LoVo (cell line): Measurements from ENCODE around the gene MOXD1.

Experiments
- DNase-seq: peaks from one replicate; pipeline ENCODE4 v3.0.0-alpha.2; 2016; ENCODE audit warnings: low spot score

Gene MOXD1

DNA sequence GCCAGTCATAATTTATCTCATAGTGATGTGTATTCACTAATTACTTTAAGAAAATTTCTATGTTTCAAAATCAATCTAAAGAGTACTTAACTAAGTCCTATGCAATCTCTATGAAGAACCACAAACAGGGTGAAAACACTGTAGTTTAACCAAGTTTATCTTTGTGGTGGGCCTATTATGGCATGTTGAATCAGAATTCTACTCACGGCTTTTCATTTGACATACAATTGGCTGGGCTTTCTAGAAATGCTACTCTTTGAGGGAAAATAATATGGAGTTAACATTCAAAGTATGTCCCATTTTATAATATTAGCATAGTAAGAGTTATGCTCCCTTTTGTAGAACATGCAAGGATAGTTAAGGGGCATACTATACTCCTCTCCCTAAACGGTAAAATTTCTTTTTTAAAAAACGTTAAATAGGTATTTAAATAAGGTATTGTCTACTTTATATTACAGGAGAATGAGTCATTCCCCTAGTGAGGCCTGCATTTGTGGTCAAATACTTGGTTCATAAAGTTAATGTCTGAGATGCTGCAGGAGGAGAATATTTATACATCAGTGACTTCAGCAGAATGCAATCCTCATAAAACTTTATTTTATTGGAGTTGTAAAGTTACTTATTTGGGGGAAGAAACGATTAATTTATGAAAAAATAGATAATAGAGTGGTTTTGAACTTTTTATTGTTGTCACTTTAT is 1.8 kb downstream of the MOXD1 start:
- peak; percentile 38 for DNase-seq

DNA sequence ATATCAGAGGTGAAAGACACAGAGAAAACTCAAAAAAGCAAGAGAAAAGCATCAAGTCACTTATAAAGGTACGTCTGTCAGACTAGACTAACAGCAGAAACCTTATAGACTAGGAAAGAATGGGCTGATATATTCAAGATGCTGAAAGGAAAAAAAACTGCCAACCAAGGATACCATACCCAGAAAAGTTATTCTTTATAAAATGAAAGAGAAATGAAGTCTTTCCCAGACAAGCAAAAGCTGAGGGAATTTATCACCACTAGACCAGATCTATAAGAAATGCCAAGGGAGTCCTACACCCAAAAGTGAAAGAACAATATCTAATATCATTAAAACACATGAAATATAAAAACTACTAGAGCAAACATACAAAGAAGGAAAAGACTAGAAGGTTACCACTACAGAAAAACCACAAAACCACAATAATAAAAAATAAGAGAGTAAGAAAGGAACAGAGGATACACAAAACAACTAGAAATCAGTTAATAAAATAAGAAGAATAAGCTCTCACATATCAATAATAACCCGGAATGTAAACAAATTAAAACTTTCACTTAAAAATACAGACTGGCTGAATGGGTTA is 6.2 kb downstream of the MOXD1 start:
- DNase-seq = no peak

GRCh38 chr6:132392792-132393191 is 8.5 kb downstream of the MOXD1 start:
- DNase-seq = no peak

DNA sequence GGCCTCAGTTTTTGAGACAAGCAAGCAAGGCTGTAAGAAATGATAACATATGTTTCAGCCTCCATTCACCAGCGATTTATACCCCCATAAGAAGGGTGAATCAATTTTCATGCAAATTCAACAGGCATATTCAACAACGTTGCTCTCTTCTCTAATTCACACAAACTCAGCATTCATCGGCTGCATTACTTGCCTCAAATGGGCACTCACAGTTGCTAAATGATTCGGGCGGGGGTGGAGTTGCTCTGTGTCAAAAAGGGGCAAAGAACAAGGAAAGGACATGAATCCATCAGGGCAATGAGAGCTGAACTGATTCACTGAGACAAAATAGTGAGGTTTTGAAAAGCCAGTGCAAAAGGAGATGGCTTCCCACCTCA is 9.0 kb downstream of the MOXD1 start:
- DNase-seq = no peak

- DNase-seq = no peak
Measured at GRCh38 chr6:132391391-132392269, 9.6 kb downstream of the MOXD1 start.

DNA sequence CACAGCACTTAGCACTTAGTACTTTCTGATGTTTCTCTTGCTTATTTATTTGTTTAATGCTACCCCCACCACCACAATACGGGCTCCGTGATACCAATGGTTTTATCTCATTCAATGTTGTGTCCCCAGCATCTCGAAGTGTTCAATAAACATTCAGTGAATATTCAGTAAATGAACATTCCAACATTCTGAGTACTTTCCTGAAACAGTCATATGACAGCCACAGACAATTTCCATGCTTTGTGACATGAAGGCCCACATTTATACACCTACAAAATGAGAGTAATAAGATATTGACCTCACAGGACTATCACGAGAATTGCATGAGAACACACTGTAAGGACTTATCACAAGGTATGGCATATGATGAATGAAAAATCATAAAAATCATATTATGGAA is 10.8 kb downstream of the MOXD1 start:
- no peak for DNase-seq

DNA sequence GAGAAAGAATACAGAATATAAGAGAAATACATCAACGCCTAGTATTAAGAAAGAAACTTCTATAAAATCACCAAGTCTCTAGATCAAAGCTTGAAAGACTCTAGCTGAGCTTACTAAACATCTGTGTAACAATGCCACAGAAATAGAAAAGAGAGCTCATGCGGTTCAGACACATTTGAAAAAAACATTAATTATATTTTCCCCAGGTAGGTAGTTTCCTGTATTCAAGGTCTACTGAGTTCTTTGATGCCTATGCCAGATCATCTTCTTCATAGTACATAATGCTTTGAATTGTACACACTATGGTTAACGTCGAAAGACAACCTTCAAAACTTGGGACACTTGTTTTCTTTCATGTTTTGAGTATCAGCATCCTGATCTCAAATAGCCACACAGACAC is 11.3 kb downstream of the MOXD1 start:
- DNase-seq = no peak

DNA sequence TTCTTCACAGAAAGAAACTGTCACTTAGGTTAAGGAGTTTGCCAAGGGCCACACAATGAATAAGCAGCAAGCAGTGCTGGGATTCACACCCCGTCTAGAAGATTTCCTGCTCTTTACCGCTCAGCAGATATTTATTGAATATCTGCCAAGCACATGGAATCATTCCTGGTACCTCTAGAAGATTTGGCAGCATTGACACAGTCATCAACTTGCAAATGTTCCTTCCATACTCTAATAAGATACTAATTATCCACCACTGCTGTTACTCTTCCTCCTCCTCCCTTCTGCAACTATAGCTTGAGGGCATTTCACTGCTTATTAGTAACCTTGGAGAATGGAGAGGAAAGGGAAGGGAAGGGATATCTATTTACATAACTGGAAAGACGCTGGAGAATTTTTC is 13.0 kb downstream of the MOXD1 start:
- DNase-seq = no peak

DNA sequence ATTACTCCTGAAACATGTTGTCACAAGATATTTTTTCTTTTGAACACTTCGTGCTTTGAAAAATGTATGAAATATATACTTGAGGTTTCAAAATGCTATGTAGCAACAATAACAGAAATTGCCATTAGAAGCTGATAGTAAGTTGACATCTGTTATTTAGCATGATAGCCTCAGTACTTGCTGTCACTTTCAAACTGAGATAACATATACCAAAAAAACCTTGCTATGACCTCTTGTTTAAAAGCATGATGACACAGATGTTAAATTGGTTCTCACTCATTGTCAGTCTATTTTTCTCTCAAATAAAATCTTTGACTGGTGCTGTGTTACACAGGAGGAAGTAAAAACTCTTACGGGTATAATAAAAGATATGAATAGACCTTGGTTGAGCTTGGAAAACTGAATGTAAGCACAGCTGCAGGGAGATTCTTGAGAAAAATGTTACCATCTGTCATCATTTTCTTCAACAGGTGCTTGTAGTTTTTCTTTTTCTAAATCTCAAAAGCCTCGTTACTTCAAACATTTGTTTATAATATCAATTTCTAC is 18.6 kb downstream of the MOXD1 start:
- no peak for DNase-seq

DNA sequence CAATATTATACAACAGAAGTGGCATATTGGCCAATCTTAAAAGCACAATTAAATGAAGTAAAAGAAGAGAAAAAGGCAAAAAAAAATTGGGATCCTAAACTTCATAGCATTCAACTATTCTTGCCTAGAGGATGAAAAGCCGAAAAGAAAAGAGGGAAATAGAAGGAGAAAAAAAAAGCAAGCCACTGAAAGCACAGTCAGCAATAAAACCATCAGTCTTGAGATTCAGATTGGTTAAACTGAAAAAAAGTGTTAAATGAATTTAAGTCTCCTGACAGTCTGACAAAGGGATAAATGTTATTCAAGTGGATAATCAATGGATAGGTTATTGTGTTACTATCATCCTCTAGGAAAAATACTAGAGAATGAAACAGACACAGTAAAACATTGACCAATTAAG is 19.9 kb downstream of the MOXD1 start:
- DNase-seq = no peak

DNA sequence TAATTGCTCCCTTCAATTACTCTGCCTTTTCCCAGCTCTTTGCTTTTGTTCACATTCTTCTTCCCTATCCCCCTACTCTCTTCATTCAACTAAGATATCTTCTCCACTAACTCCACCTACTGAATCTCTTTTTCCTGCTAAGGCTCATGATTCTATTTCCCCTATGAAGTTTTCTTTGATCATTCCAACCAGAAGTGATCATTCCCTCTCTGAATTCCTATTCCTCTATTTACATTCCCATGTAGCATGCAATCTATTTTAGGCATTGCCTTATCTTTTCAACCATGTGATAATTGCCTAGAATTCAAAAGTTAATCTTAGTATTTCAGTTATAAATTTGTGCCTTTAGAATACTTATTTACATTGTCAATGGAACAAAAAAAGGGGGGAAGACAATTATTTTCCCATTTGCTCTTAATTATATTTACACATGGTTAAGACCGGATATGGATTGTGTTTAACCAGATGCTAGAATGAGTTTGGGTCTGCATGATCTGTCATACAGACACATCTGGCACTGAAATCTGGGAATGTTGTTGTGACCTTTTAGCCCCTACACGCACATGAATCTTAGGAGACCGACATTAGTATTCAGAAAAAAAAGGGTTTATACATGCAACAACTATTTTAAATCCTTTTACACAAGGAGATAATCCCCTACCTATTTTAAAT is 20.8 kb downstream of the MOXD1 start:
- DNase-seq = no peak

GRCh38 chr6:132369526-132369925 is 31.7 kb downstream of the MOXD1 start:
- no peak for DNase-seq

GRCh38 chr6:132368916-132369481 is 32.3 kb downstream of the MOXD1 start:
- no peak for DNase-seq

- DNase-seq = no peak
Measured at GRCh38 chr6:132365281-132365907, 35.9 kb downstream of the MOXD1 start.

GRCh38 chr6:132364306-132365074 is 36.8 kb downstream of the MOXD1 start:
- no peak for DNase-seq

- no peak for DNase-seq
Measured at GRCh38 chr6:132362442-132363185, 38.7 kb downstream of the MOXD1 start.

DNA sequence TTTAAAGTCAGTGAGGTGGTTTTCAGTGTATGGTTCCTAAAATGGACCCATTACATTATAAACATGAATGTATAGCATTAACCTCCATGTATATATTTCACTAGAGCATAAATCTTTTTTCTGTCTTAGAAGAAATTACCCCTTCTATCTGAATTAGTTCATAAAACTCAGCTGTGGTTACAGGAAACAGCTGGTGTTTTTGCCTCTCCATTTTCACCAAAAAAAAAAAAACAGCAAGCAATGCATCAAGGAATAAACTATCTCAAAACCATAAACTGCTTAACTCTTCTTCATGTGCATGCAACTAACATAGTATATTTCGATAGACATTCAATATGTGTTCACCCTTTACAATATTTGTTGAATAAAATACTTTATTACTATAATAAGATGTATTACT is 40.2 kb downstream of the MOXD1 start:
- no peak for DNase-seq

GRCh38 chr6:132359886-132360285 is 41.4 kb downstream of the MOXD1 start:
- DNase-seq = no peak

GRCh38 chr6:132357120-132357519 is 44.2 kb downstream of the MOXD1 start:
- DNase-seq = no peak
